ENCODE measurements around the gene NQO1. TPM values are rescaled to one million over a fixed set of nuclear protein-coding genes. Genes with fewer than 3 reads are reported as not detected.

NQO1 gene
- total RNA-seq, 4 donors from 2014 or later, result 39.1 to 59.8 (median 49.4) TPM

- H3K36me3 ChIP-seq, result peaks cover 3 to 83% of the 10 kb centered on the region in 2 donors
- H3K9me3 ChIP-seq, result no peaks in the 10 kb centered on the region
- no peaks in the 10 kb centered on the region for H3K4me1 ChIP-seq
- H3K27me3 ChIP-seq, result no peaks in the 10 kb centered on the region
- intact Hi-C loops (cut with DNase I; ENCODE audit: low total_unique reads), result no loop called here
- ATAC-seq (no peak), DNase-seq (no peak)
- no peak overlapping the region for H3K4me3 ChIP-seq
- in situ Hi-C loops (cut with MboI; ENCODE audit: low sequenced_read_pairs in 4 of 4), result no loop called here
- no peak overlapping the region for H3K27ac ChIP-seq
- no peak for TF ChIP-seq CTCF (IDR thresholded peaks at IDR 0.05 in 4 of 5, conservative IDR thresholded peaks at IDR 0.05 in 1 of 5)
- TF ChIP-seq POLR2A (IDR thresholded peaks at IDR 0.05), result no peak
These were observed 34.1 kb downstream of the NQO1 start for GRCh38 chr16:69691980-69692911.

DNA sequence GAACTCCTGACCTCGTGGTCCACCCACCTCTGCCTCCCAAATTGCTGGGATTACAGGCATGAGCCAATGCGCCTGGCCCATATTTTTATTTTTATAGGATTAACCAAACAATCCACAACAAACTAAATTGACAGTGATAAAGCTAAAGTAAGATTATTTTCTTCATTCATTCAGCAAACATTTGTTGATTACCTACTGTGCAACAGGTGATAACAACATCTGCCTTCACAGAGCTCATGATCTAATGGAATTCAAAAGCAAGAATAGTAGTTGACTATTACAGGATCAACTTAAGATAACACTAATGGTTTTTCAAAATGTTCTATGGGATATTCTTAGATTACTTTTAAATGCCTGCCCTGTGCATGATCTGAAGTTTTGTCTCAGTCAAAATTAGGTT is 37.8 kb downstream of the NQO1 start:
- TF ChIP-seq POLR2A (IDR thresholded peaks at IDR 0.05) (no peak), CTCF (IDR thresholded peaks at IDR 0.05 in 4 of 5, conservative IDR thresholded peaks at IDR 0.05 in 1 of 5) (no peak)
- H3K9me3 ChIP-seq, result no peaks in the 10 kb centered on the region
- DNase-seq (no peak), ATAC-seq (no peak)
- in situ Hi-C loops (cut with MboI; ENCODE audit: low sequenced_read_pairs in 4 of 4) (no loop called here), intact Hi-C loops (cut with DNase I; ENCODE audit: low total_unique reads) (no loop called here)
- no peaks in the 10 kb centered on the region for H3K27me3 ChIP-seq
- no peak overlapping the region for H3K4me3 ChIP-seq
- H3K36me3 ChIP-seq, result peaks cover 0 to 75% of the 10 kb centered on the region in 2 donors
- no peaks in the 10 kb centered on the region for H3K4me1 ChIP-seq
- no peak overlapping the region for H3K27ac ChIP-seq

- in situ Hi-C loops (cut with MboI; ENCODE audit: low sequenced_read_pairs in 4 of 4), result no loop called here
These were observed 46.0 kb downstream of the NQO1 start for GRCh38 chr16:69680358-69680757.

DNA sequence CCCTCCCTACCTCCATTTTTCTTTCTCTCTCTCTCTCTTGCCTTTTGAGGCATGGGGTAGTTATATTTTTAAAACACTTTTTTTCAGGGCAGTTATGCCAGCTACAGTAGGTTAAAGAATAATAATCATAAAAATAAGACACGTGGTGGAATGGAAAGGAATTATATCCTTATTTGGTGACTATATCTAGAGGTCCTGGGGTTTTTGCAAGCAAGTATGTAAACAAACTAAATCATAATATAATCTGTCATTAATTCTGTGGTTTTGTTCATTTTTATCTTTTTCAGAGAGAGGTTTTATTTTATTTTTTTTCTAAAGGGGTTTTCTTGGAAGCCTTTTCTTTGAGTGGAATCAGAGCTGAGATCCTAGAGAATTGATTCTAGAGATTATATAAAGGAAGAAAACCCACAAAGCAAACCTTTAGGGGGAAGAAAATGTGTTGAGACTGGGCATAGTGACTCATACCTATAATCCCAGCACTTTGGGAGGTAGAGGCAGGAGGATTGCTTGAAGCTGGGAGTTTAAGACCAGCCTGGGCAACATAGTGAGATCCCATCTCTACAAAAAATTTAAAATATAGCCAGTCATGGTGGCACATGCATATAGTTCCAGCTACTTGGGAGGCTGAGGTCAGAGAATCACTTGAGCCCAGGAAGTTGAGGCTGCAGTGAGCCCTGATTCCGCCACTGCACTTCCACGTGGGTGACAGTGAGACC is 53.2 kb downstream of the NQO1 start:
- Histone ChIP-seq H3K36me3 (peaks cover 0 to 59% of the 10 kb centered on the region in 2 donors), H3K9me3 (no peaks in the 10 kb centered on the region), H3K27ac (no peak overlapping the region), H3K27me3 (no peaks in the 10 kb centered on the region), H3K4me3 (no peak overlapping the region), H3K4me1 (no peaks in the 10 kb centered on the region)
- intact Hi-C loops (cut with DNase I; ENCODE audit: low total_unique reads), result no loop called here
- in situ Hi-C loops (cut with MboI; ENCODE audit: low sequenced_read_pairs in 4 of 4), result loop anchor here in 1 of 4 donors (25.0 kb wide), 1 partner anchor 589 kb away; the partner anchor contains the start of gene EXOSC6
- no peak for DNase-seq
- TF ChIP-seq POLR2A (IDR thresholded peaks at IDR 0.05) (no peak), CTCF (IDR thresholded peaks at IDR 0.05 in 4 of 5, conservative IDR thresholded peaks at IDR 0.05 in 1 of 5) (no peak)
- ATAC-seq, result no peak

More at GRCh38 chr16:69680358-69680757, 46.0 kb downstream of the NQO1 start:
- H3K36me3 ChIP-seq, result peaks cover 0 to 82% of the 10 kb centered on the region in 2 donors
- no peaks in the 10 kb centered on the region for H3K4me1 ChIP-seq
- TF ChIP-seq CTCF (IDR thresholded peaks at IDR 0.05 in 4 of 5, conservative IDR thresholded peaks at IDR 0.05 in 1 of 5) (no peak), POLR2A (IDR thresholded peaks at IDR 0.05) (no peak)
- H3K27me3 ChIP-seq, result no peaks in the 10 kb centered on the region
- H3K27ac ChIP-seq, result no peak overlapping the region
- no peak overlapping the region for H3K4me3 ChIP-seq
- no peaks in the 10 kb centered on the region for H3K9me3 ChIP-seq
- no peak for ATAC-seq
- intact Hi-C loops (cut with DNase I; ENCODE audit: low total_unique reads), result no loop called here
- no peak for DNase-seq

Data from gastrocnemius medialis (tissue), 4 donors.